H9 (cell line): Measurements from ENCODE around the gene MLNR. TPM values are rescaled to one million over a fixed set of nuclear protein-coding genes. Genes with fewer than 3 reads are reported as not detected.

ENCODE experiments used
- DNase-seq: peaks from one replicate; pipeline ENCODE4 v3.0.0-alpha.2; 2017
- H2AFZ ChIP-seq: one replicate; pipeline ENCODE4 v1.6.1; 2013; ENCODE audit warnings: mild to moderate bottlenecking, low read length, control low read depth, moderate library complexity
- H2AK5ac ChIP-seq: 2 replicates; pipeline ENCODE4 v1.6.1; 2013; ENCODE audit warnings: low read length, control low read depth, mixed read lengths; ENCODE audit not compliant: insufficient read length
- H2BK120ac ChIP-seq: one replicate; pipeline ENCODE4 v1.6.1; 2013; ENCODE audit warnings: low read depth, mild to moderate bottlenecking, low read length, control low read depth, inconsistent platforms; ENCODE audit not compliant: poor library complexity, severe bottlenecking
- H2BK12ac ChIP-seq: 2 replicates; pipeline ENCODE4 v1.6.1; 2013; ENCODE audit warnings: low read length, control low read depth, mixed read lengths, low read depth; ENCODE audit not compliant: insufficient read length
- H2BK15ac ChIP-seq: 2 replicates; pipeline ENCODE4 v1.6.1; 2013; ENCODE audit warnings: low read depth, low read length, control low read depth
- H2BK20ac ChIP-seq: one replicate; pipeline ENCODE4 v1.6.1; 2013; ENCODE audit warnings: low read depth, mild to moderate bottlenecking, low read length, control low read depth, inconsistent platforms; ENCODE audit not compliant: poor library complexity, severe bottlenecking
- H2BK5ac ChIP-seq: 2 replicates; pipeline ENCODE4 v1.6.1; 2013; ENCODE audit warnings: low read length, control low read depth, mixed read lengths; ENCODE audit not compliant: insufficient read length
- H3K14ac ChIP-seq: 2 replicates; pipeline ENCODE4 v1.6.1; 2013; ENCODE audit warnings: low read length, control low read depth; ENCODE audit not compliant: insufficient read depth
- H3K18ac ChIP-seq: 2 replicates; pipeline ENCODE4 v1.6.1; 2013; ENCODE audit warnings: low read depth, mild to moderate bottlenecking, mixed read lengths, low read length, control low read depth; ENCODE audit not compliant: insufficient read length
- H3K23ac ChIP-seq: 2 replicates; pipeline ENCODE4 v1.6.1; 2013; ENCODE audit warnings: low read length, control low read depth, mixed read lengths, low read depth; ENCODE audit not compliant: insufficient read length
- H3K23me2 ChIP-seq: 2 replicates; pipeline ENCODE4 v1.6.1; 2013; ENCODE audit warnings: low read depth, mild to moderate bottlenecking, mixed read lengths, low read length, control low read depth; ENCODE audit not compliant: insufficient read length, poor library complexity, severe bottlenecking
- H3K27ac ChIP-seq: 2 replicates; pipeline ENCODE4 v1.5.1; 2013; ENCODE audit warnings: low read length, control low read depth, mixed read lengths, low read depth; ENCODE audit not compliant: insufficient read length
- H3K27me3 ChIP-seq: 2 replicates; pipeline ENCODE4 v1.6.1; 2013; ENCODE audit warnings: low read length, control low read depth, inconsistent platforms; ENCODE audit not compliant: insufficient read depth
- H3K4ac ChIP-seq: 2 replicates; pipeline ENCODE4 v1.6.1; 2013; ENCODE audit warnings: low read depth, mild to moderate bottlenecking, control low read depth, inconsistent platforms, low read length, moderate library complexity
- H3K4me1 ChIP-seq: 2 replicates; pipeline ENCODE4 v1.6.1; 2013; ENCODE audit warnings: low read length, control low read depth, inconsistent platforms; ENCODE audit not compliant: insufficient read depth
- H3K4me2 ChIP-seq: 2 replicates; pipeline ENCODE4 v1.6.1; 2013; ENCODE audit warnings: low read length, control low read depth, mixed read lengths; ENCODE audit not compliant: insufficient read length, insufficient read depth
- H3K56ac ChIP-seq: 2 replicates; pipeline ENCODE4 v1.6.1; 2013; ENCODE audit warnings: low read depth, mild to moderate bottlenecking, mixed read lengths, low read length, control low read depth; ENCODE audit not compliant: insufficient read length
- H3K79me1 ChIP-seq: 2 replicates; pipeline ENCODE4 v1.6.1; 2013; ENCODE audit warnings: low read depth, mild to moderate bottlenecking, moderate library complexity, low read length, control low read depth, inconsistent platforms; ENCODE audit not compliant: insufficient read depth, poor library complexity, severe bottlenecking
- H3K79me2 ChIP-seq: 2 replicates; pipeline ENCODE4 v1.6.1; 2013; ENCODE audit warnings: low read length, control low read depth, inconsistent platforms; ENCODE audit not compliant: insufficient read depth
- H3K9ac ChIP-seq: 2 replicates; pipeline ENCODE4 v1.6.1; 2013; ENCODE audit warnings: low read length, control low read depth, mixed read lengths; ENCODE audit not compliant: insufficient read length; ENCODE audit errors: extremely low read depth
- H3K9me3 ChIP-seq: one replicate; pipeline ENCODE4 v1.6.1; 2013; ENCODE audit warnings: low read depth, low read length, inconsistent platforms; ENCODE audit not compliant: control insufficient read depth
- H3T11ph ChIP-seq: one replicate; pipeline ENCODE4 v1.6.1; 2013; ENCODE audit warnings: mild to moderate bottlenecking, low read length, control low read depth, inconsistent platforms
- H4K20me1 ChIP-seq: one replicate; pipeline ENCODE4 v1.6.1; 2013; ENCODE audit not compliant: control insufficient read depth, insufficient read length, insufficient read depth
- H4K5ac ChIP-seq: 2 replicates; pipeline ENCODE4 v1.6.1; 2013; ENCODE audit warnings: low read depth, mild to moderate bottlenecking, mixed read lengths, low read length, control low read depth; ENCODE audit not compliant: insufficient read length
- H4K8ac ChIP-seq: replicated peaks from 2 replicates; pipeline ENCODE4 v1.6.1; 2013; ENCODE audit warnings: low read length, control low read depth, mixed read lengths, low read depth; ENCODE audit not compliant: insufficient read length
- H4K91ac ChIP-seq: 2 replicates; pipeline ENCODE4 v1.6.1; 2013; ENCODE audit warnings: low read depth, mild to moderate bottlenecking, moderate library complexity, mixed read lengths, low read length, control low read depth; ENCODE audit not compliant: insufficient read length
- H3K27ac Mint-ChIP-seq, 3 experiments: 2 replicates in 2 of 3; 3 replicates in 1 of 3; pipeline ENCODE4 v1.8.0; 2020 to 2021; ENCODE audit warnings: mixed read lengths in 3 of 3, mild to moderate bottlenecking in 1 of 3, moderate library complexity in 1 of 3
- H3K27me3 Mint-ChIP-seq: 2 replicates; pipeline ENCODE4 v1.8.0; 2021; ENCODE audit warnings: low read depth, mild to moderate bottlenecking, moderate library complexity, mixed read lengths
- H3K36me3 Mint-ChIP-seq, 3 experiments: 2 replicates in 2 of 3; 3 replicates in 1 of 3; pipeline ENCODE4 v1.8.0; 2020 to 2021; ENCODE audit warnings: low read depth in 3 of 3, mixed read lengths in 3 of 3; ENCODE audit not compliant: insufficient read depth in 1 of 3
- H3K4me1 Mint-ChIP-seq, 2 experiments: 2 replicates each; pipeline ENCODE4 v1.8.0; 2020; ENCODE audit warnings: mixed read lengths in 2 of 2
- H3K4me3 Mint-ChIP-seq, 2 experiments: 2 replicates in 1 of 2; 3 replicates in 1 of 2; pipeline ENCODE4 v1.8.0; 2020 to 2021; ENCODE audit warnings: mild to moderate bottlenecking in 2 of 2, mixed read lengths in 2 of 2, moderate library complexity in 1 of 2
- H3K9me3 Mint-ChIP-seq, 2 experiments: 2 replicates in 1 of 2; 3 replicates in 1 of 2; pipeline ENCODE4 v1.8.0; 2020; ENCODE audit warnings: mild to moderate bottlenecking in 2 of 2, mixed read lengths in 2 of 2, moderate library complexity in 1 of 2
- CTCF ChIP-seq: fragments of 200-600 bp; sonication (generic); conservative IDR thresholded peaks from 3 replicates; pipeline ENCODE4 v1.8.0; 2021; ENCODE audit warnings: antibody characterized with exemption, mild to moderate bottlenecking
- WGBS: extraction: QIAGEN DNeasy Blood & Tissue Kit; methylation state at CpG from one replicate; pipeline ENCODE4 v1.1.7; 2013; ENCODE audit warnings: missing lambda C conversion rate, low lambda C conversion rate, mixed read lengths; ENCODE audit not compliant: insufficient read length; ENCODE audit errors: extremely low coverage; 5-methylcytosine and 5-hydroxymethylcytosine counted together
- total RNA-seq: library from RNA; stranded (reverse); gene quantifications from 2 replicates; pipeline ENCODE4 v1.2.1, GENCODE V29; 2021

Gene MLNR
- total RNA-seq, 1 experiment from 2014 or later = not detected

DNA sequence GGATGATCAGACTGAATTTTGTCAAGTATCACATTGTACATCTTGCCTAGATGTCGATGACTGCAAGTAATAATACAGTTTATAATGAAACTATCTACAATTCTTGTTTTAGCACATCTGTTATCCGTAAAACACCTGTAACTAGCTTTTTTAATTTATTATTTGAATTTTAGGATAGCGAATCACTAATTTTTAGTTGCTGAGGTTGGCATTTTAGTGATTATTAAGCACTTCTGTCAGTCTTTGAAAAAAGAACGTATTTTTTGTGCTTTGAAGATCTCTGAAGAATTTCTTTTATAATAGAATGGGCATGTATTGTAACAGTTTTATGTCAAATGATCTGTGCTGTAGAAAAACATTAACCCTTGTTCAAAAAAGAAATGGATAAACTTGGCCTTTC lies 11.5 kb upstream of the MLNR start:
- Histone ChIP-seq H2BK20ac (no peak overlapping the region), H3K9me3 (no peaks in the 10 kb centered on the region), H3T11ph (no peak overlapping the region), H2BK15ac (no peak overlapping the region), H3K23ac (no peak overlapping the region), H3K18ac (no peak overlapping the region), H2BK120ac (no peak overlapping the region), H3K4ac (no peak overlapping the region), H3K56ac (no peak overlapping the region), H3K4me1 (no peaks in the 10 kb centered on the region), H3K79me1 (no peaks in the 10 kb centered on the region), H3K27me3 (no peaks in the 10 kb centered on the region), H3K4me2 (no peak overlapping the region), H3K23me2 (no peaks in the 10 kb centered on the region), H2AK5ac (no peak overlapping the region), H4K5ac (no peak overlapping the region), H4K8ac (no peak overlapping the region), H3K27ac (no peak overlapping the region), H2BK12ac (no peak overlapping the region), H3K79me2 (no peaks in the 10 kb centered on the region), H3K9ac (no peak overlapping the region), H4K91ac (no peak overlapping the region), H4K20me1 (no peaks in the 10 kb centered on the region), H2AFZ (no peak overlapping the region), H2BK5ac (no peak overlapping the region), H3K14ac (no peak overlapping the region)
- Mint-ChIP-seq H3K27ac (no peak overlapping the region), H3K9me3 (no peaks in the 10 kb centered on the region), H3K27me3 (peaks cover 2% of the 10 kb centered on the region), H3K4me3 (no peak overlapping the region), H3K4me1 (no peaks in the 10 kb centered on the region), H3K36me3 (peaks cover 9 to 55% (median 11%) of the 10 kb centered on the region in 3 experiments; a peak in 6 of 7 replicates)
- no peak for TF ChIP-seq CTCF
- DNase-seq = no peak
- no CpG with 5 or more reads among the region's 4 CpGs for WGBS
